ENCODE data around the gene ZHX3.

The ZHX3 gene

DNA sequence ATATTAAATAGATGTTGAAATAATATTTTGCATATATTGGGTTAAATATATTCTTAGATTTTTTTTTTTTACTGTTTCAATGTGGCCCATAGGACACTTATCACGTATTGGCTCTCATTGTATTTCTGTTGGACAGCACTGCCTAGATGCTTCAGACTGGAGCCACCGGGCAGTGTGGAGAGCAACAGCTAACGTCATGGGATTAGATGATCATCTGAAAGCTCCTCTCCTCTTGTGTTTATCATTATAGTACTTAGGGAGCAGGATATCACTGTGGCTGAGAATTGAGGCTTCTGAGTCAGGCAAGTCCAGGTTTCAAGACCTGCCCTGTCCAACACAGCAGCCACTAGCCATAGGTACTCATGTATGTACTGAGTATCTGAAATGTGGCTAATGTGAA, 87.4 kb downstream of the ZHX3 start:
- DNase-seq (ENCODE audit: low read depth in 2 of 2, low spot score in 1 of 2): no peak

DNA sequence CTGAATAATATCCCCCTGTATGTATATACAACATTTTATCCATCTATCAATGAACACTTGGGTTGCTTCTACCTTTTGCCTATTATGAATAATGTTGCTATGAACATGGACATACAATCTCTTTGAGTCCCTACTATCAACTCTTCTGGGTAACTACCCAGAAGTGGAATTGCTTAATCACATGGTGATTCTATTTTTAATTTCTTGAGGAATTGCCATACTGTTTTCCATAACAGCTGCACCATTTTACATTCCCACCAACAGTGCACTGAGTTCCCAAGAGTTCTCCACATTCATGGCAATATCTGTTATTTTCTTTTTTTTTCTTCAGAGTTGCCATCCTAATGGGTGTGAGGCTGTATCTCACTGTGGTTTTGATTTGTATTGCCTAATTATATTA, 88.3 kb downstream of the ZHX3 start:
- DNase-seq (ENCODE audit: low read depth in 2 of 2, low spot score in 1 of 2): no peak

- no peak for DNase-seq (ENCODE audit: low read depth in 2 of 2, low spot score in 1 of 2)
Observed at GRCh38 chr20:41228858-41229257, 88.7 kb downstream of the ZHX3 start.

GRCh38 chr20:41226426-41226825, 91.1 kb downstream of the ZHX3 start:
- DNase-seq (ENCODE audit: low read depth in 2 of 2, low spot score in 1 of 2): no peak

DNA sequence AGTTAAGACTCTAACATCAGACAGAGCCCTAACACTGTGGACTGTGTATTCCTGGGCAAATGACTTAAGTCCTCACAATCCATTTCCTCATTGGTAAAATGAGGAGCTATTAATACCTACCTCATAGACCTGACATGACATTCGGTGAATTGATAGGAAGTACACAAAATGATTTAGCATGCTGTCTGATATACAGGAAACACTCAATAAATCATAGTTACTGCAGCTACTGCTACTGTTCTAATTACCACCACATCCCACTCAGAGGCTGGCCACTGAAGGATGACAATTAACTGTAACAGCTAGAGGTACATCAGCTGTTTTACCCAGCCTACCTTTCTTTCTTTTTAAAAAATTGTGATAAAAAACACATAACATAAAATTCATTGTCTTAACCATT, 92.4 kb downstream of the ZHX3 start:
- no peak for DNase-seq (ENCODE audit: low read depth in 2 of 2, low spot score in 1 of 2)

DNA sequence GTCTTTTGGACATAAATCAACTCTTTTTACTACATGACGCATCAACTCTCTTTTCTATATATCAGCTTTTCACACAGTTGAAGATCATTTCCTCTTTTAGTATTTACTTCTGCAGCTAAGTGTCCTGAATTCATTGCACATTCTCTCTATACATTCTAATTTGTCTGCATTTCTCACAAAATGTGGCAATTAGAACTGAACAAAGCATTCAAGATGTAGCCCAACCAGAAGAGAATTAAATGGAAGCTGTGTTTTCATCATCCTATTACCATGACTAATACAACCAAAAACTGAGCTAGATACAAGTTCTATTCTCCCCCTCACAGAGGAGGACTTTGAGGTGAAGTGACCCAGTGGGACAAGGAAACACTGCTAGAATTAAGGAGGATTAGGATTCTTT, 93.2 kb downstream of the ZHX3 start:
- DNase-seq (ENCODE audit: low read depth in 2 of 2, low spot score in 1 of 2): no peak

DNA sequence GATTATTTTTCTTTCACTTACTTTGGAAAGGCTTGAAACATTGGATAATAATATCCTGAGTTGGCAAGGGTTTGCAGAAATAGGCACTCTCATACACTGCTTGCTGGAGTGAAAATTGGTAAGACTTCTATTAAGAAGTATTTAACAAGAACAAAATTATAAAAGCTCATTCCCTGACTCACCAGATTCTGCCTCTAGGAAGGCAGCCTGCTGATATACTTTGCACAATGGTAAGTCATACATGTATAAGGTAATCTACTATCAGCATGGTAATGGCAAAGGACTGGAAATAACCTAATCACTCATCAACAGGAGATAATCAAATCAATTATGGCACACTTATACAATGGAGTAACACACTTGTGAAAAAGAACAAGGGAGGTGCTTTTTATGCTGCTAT, 94.4 kb downstream of the ZHX3 start:
- no peak for DNase-seq (ENCODE audit: low read depth in 2 of 2, low spot score in 1 of 2)

GRCh38 chr20:41222703-41223102, 94.8 kb downstream of the ZHX3 start:
- DNase-seq (ENCODE audit: low read depth in 2 of 2, low spot score in 1 of 2): no peak

GRCh38 chr20:41222296-41222695, 95.2 kb downstream of the ZHX3 start:
- no peak for DNase-seq (ENCODE audit: low read depth in 2 of 2, low spot score in 1 of 2)

DNA sequence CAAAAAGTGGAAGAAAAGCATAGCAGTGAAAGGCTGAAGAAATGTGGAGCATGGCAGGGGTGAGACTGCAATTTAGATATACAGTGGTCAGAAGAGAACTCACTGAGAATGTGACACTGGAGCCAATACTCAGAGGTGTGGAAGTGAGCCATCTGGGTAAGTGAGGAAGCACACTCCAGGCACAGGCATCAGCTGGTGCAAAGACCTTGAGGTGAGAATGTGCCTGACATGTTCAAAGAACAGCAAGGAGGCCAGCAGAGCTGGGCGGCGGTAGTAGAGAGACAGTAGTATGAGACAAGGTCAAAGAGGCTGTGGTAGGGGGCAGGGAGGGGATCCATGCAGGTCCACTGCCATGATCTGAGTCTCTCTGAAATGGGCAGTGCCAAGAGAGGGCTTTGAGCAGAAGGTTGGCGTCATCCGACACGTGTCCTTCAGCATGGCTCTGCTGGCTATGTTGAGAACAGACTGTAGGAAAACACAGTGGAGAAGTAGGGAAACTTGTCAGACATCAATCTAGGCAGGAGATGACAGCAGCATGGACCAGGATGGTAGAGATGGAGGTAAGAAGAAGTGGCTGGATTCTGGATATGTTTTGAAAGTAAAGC, 95.8 kb downstream of the ZHX3 start:
- DNase-seq (ENCODE audit: low read depth in 2 of 2, low spot score in 1 of 2): no peak

DNA sequence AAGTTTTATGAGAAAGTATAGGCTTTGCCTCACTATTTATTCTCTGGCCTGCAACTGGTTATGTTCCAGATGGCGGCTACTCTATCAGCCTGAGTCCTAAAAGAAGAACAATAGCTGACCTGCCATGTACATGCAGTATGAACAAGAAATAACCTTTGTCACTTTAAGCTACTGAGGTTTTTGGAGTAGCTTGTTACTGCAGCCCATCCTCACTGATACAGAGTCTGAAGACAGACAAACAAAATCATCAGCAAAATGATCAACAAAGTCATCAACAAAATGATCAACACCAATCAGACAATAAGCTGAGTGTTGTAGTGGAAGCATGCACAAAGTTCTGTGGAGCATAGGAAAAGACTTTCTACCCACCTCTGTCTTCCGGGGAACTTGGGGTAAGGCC, 97.7 kb downstream of the ZHX3 start:
- no peak for DNase-seq (ENCODE audit: low read depth in 2 of 2, low spot score in 1 of 2)

DNA sequence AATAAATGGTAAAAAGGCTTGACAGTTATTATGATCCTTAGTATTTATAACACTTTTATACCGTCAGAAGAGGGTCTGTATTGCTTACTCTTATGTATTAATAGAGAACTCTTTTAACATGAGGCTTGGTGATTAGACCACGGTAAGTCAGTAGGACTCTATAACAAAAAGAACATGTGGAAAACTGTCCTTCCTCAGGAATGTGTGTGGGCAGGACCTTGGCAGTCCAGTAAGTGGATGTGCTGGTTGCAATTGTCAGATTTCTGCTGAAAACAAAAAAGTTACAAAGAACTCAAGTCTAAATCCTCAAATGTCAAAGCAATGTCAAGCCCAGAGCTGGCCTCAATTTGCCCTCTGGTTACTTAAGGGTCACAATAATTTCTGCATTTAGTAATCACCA, 99.1 kb downstream of the ZHX3 start:
- DNase-seq (ENCODE audit: low read depth in 2 of 2, low spot score in 1 of 2): no peak

GRCh38 chr20:41217422-41217821, 100.1 kb downstream of the ZHX3 start:
- no peak for DNase-seq (ENCODE audit: low read depth in 2 of 2, low spot score in 1 of 2)

GRCh38 chr20:41214666-41215065, 102.9 kb downstream of the ZHX3 start:
- DNase-seq (ENCODE audit: low read depth in 2 of 2, low spot score in 1 of 2): no peak

DNA sequence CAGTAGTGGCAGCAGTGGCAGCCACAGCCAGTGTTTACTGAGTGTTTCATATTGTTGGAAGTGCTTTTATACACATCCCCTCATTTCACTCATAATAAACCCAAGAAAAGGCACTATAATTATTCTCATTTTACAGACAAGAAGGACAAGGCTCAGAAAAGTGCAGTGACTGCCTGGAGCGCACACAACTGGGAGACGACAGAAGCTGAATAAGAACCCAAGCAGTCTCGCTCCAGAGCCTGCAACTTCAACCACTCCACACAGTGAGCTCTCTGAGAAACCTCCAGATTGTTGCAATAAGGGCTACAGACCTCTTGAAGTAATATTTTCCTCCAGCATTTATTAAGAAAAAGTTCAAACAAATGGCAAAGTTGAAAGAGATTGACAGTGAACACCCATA, 103.3 kb downstream of the ZHX3 start:
- no peak for DNase-seq (ENCODE audit: low read depth in 2 of 2, low spot score in 1 of 2)

- no peak for DNase-seq (ENCODE audit: low read depth in 2 of 2, low spot score in 1 of 2)
Observed at GRCh38 chr20:41213150-41213820, 104.2 kb downstream of the ZHX3 start.

DNA sequence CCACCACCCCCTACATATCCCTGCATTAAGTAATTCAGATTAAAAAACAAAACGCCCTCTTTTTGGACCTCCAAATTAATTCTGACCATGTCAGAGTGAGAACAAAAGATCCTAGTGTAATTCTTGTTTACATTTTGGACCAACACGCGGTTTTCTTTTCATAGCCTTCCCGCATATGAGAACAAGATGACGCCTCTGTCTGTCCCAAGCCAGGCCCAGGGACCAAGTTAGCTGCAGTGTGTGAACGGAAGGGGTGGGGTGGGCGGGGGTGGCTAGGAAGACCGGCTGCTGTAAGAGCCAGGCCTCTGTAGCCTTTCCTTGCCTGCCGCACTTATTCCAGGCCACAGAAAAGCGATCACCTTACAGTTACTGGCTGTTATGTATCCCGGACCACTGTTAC, 112.2 kb downstream of the ZHX3 start:
- no peak for DNase-seq (ENCODE audit: low read depth in 2 of 2, low spot score in 1 of 2)

DNA sequence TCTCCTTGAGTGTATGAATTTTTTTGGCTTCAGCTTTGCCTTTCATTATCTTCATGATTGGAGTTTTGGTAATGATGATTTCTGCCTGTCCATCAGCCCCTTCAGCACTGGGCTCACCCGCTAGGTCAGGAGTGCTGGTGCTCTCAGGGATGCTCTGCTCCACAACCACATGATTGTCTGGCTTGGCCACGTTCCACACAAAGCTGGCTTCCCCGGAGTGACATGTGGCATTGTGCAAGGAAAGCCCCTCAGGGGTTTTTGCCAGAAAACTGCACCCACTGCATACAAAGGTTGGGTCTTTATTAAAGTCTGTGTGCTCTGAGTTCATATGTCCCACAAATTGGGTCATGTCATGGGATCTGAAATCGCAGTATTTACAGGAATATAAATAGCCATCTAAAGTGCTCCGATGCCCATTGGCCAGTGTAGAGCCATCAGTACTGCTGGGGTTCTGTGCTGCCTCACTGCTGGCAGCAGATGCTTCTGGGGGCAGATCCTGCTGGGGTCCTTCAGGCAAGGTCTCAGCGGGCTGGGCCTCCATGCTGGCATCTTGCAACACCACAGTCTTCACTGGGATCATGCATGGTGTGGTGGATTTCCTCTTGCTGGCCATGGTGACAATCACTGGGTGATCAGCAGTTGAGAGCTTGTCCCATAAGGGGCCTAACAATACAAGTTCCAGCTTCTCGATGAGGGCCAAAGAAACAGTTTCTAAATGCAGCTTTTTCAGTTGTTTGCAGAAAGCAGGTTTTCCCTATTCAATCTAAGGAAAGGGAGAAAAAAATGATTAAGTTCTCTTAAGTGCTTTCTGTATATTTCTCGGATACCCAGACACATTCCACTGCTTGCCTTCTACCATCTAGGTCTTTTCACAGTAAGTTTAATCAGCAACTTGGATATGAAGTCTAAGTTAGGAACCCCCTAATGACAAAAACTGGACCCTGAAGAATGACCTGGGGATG, 112.9 kb downstream of the ZHX3 start:
- DNase-seq (ENCODE audit: low read depth in 2 of 2, low spot score in 1 of 2): no peak

GRCh38 chr20:41203660-41204059, 113.9 kb downstream of the ZHX3 start:
- DNase-seq (ENCODE audit: low read depth in 2 of 2, low spot score in 1 of 2): no peak

- DNase-seq (ENCODE audit: low read depth in 2 of 2, low spot score in 1 of 2): no peak
Observed at GRCh38 chr20:41202426-41202825, 115.1 kb downstream of the ZHX3 start.

- no peak for DNase-seq (ENCODE audit: low read depth in 2 of 2, low spot score in 1 of 2)
Observed at GRCh38 chr20:41201760-41202159, 115.8 kb downstream of the ZHX3 start.
